ENCODE results near the gene SIAH1. TPM values are rescaled to one million over a fixed set of nuclear protein-coding genes. Genes with fewer than 3 reads are reported as not detected.
"Not testable (repeated sequence)": the region's sequence is repeated elsewhere in the genome, so short reads cannot be mapped to it uniquely, and the experiment has no call there.

SIAH1 gene
- total RNA-seq, 1 donor from 2014 or later = 73.9 TPM

- TF ChIP-seq EZH2phosphoT487 (IDR thresholded peaks at IDR 0.05) (no peak), EZH2 (IDR thresholded peaks at IDR 0.05) (no peak)
- Mint-ChIP-seq H3K27ac (no peak overlapping the region), H3K4me1 (peaks cover 12% of the 10 kb centered on the region), H3K4me3 (no peak overlapping the region), H3K36me3 (peaks cover 31% of the 10 kb centered on the region), H3K27me3 (ENCODE audit: insufficient read depth, low read depth) (no peaks in the 10 kb centered on the region), H3K9me3 (peaks cover 4% of the 10 kb centered on the region)
- Histone ChIP-seq H2AFZ (replicated peaks) (no peak overlapping the region), H3K4me1 (no peaks in the 10 kb centered on the region), H3F3A (ENCODE audit: low read depth) (no peaks in the 10 kb centered on the region), H3K27me3 (no peaks in the 10 kb centered on the region), H3K9ac (no peak overlapping the region), H3K36me3 (no peaks in the 10 kb centered on the region), H4K20me1 (ENCODE audit: low read depth) (peaks cover 46% of the 10 kb centered on the region), H3K4me3 (no peak overlapping the region), H3K79me2 (ENCODE audit: low read depth) (peaks cover 84% of the 10 kb centered on the region), H3K27ac (no peak overlapping the region), H3K9me3 (ENCODE audit: low read depth) (no peaks in the 10 kb centered on the region), H3K4me2 (no peak overlapping the region)
- no peak for DNase-seq (ENCODE audit: low spot score)
Observed at GRCh38 chr16:48358419-48358818, 26.8 kb downstream of the SIAH1 start.

DNA sequence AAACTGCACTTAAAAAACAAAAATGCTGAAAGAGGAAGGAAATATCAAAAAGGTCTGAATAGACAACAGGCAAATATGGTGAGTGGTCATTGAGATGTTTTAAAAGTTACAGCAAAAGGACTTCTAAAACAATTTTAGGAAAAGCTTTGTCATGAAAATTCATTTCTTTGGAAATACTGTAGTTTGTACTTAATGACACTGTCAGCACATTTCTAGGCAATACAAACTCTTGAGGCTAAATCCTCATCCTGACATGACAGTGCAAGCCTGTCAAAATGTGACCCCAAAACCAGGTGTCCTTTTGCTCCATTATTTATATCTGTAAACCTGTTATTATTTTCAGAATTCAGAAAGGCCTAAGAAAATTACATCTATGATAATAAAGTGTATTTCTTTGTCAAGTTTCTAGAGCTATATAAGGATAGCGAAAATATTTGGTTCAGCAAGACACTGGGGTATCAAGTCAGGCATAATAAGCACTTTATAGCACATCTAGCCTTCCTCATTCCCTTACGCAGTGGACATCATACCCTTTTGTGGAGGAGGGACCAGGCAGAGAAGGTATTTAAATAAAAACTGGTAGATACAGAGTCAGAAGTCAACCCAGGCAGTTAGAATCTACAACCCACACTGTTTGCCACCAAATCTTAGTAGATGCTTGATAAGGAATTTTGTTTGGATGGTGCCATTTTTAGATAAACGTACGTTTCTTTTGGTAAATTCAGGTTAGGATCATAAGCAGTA, 28.4 kb downstream of the SIAH1 start:
- Histone ChIP-seq H3K27ac (no peak overlapping the region), H3K4me3 (no peak overlapping the region), H2AFZ (replicated peaks) (no peak overlapping the region), H3K79me2 (ENCODE audit: low read depth) (peaks cover 77% of the 10 kb centered on the region), H3F3A (ENCODE audit: low read depth) (no peaks in the 10 kb centered on the region), H3K9me3 (ENCODE audit: low read depth) (no peaks in the 10 kb centered on the region), H3K9ac (no peak overlapping the region), H3K36me3 (no peaks in the 10 kb centered on the region), H3K27me3 (no peaks in the 10 kb centered on the region), H3K4me1 (no peaks in the 10 kb centered on the region), H4K20me1 (ENCODE audit: low read depth) (peaks cover 34% of the 10 kb centered on the region), H3K4me2 (no peak overlapping the region)
- peaks cover 4% of the 10 kb centered on the region for H3K9me3 Mint-ChIP-seq
- H3K4me1 Mint-ChIP-seq = peaks cover 12% of the 10 kb centered on the region
- H3K27me3 Mint-ChIP-seq (ENCODE audit: insufficient read depth, low read depth) = no peaks in the 10 kb centered on the region
- H3K4me3 Mint-ChIP-seq = no peak overlapping the region
- TF ChIP-seq EZH2phosphoT487 (IDR thresholded peaks at IDR 0.05) = no peak
- no peak for TF ChIP-seq EZH2 (IDR thresholded peaks at IDR 0.05)
- TF ChIP-seq CTCF (IDR thresholded peaks at IDR 0.05) = no peak
- DNase-seq (ENCODE audit: low spot score) = no peak
- no peak overlapping the region for H3K27ac Mint-ChIP-seq
- H3K36me3 Mint-ChIP-seq = peaks cover 28% of the 10 kb centered on the region

- Mint-ChIP-seq H3K4me1 (peaks cover 6% of the 10 kb centered on the region), H3K36me3 (peaks cover 34% of the 10 kb centered on the region), H3K27ac (no peak overlapping the region), H3K4me3 (no peak overlapping the region), H3K27me3 (ENCODE audit: insufficient read depth, low read depth) (no peaks in the 10 kb centered on the region), H3K9me3 (peaks cover 4% of the 10 kb centered on the region)
- no peak for TF ChIP-seq CTCF (IDR thresholded peaks at IDR 0.05)
- TF ChIP-seq EZH2 (IDR thresholded peaks at IDR 0.05) = no peak
- TF ChIP-seq EZH2phosphoT487 (IDR thresholded peaks at IDR 0.05) = no peak
- no peak overlapping the region for H3K27ac ChIP-seq
- H3K9ac ChIP-seq = no peak overlapping the region
- H3K9me3 ChIP-seq (ENCODE audit: low read depth) = no peaks in the 10 kb centered on the region
- peaks cover 23% of the 10 kb centered on the region for H4K20me1 ChIP-seq (ENCODE audit: low read depth)
- no peaks in the 10 kb centered on the region for H3K27me3 ChIP-seq
- no peaks in the 10 kb centered on the region for H3F3A ChIP-seq (ENCODE audit: low read depth)
- H3K36me3 ChIP-seq = no peaks in the 10 kb centered on the region
- no peak overlapping the region for H3K4me3 ChIP-seq
- H3K4me1 ChIP-seq = no peaks in the 10 kb centered on the region
- no peak overlapping the region for H3K4me2 ChIP-seq
- DNase-seq (ENCODE audit: low spot score) = no peak
- peaks cover 65% of the 10 kb centered on the region for H3K79me2 ChIP-seq (ENCODE audit: low read depth)
- no peak overlapping the region for H2AFZ ChIP-seq (replicated peaks)
Observed at GRCh38 chr16:48354877-48355855, 30.0 kb downstream of the SIAH1 start.

GRCh38 chr16:48354385-48354784, 30.8 kb downstream of the SIAH1 start:
- not testable (repeated sequence) for H3F3A ChIP-seq (ENCODE audit: low read depth); DNase-seq (ENCODE audit: low spot score); H2AFZ ChIP-seq (replicated peaks); H3K4me1 ChIP-seq; H3K4me3 ChIP-seq; H3K27ac Mint-ChIP-seq; H3K27me3 ChIP-seq; H3K4me2 ChIP-seq; H3K9me3 ChIP-seq (ENCODE audit: low read depth); H3K4me1 Mint-ChIP-seq; H3K9me3 Mint-ChIP-seq; H3K4me3 Mint-ChIP-seq; H3K27me3 Mint-ChIP-seq (ENCODE audit: insufficient read depth, low read depth); H3K9ac ChIP-seq; H3K27ac ChIP-seq; H3K36me3 ChIP-seq
- peaks cover 39% of the 10 kb centered on the region for H3K36me3 Mint-ChIP-seq
- Histone ChIP-seq H3K79me2 (ENCODE audit: low read depth) (peaks cover 57% of the 10 kb centered on the region), H4K20me1 (ENCODE audit: low read depth) (peaks cover 18% of the 10 kb centered on the region)
